Hepatocyte (in vitro differentiated cells): Measurements from ENCODE around the gene C19orf67. TPM values are rescaled to one million over a fixed set of nuclear protein-coding genes. Genes with fewer than 3 reads are reported as not detected.
A peak's percentile ranks its signal among the peaks of the same experiment; 100 is the strongest.

Experiments
- DNase-seq: peaks from one replicate; pipeline ENCODE4 v3.0.0-alpha.2; 2016; ENCODE audit warnings: low spot score
- H2AFZ ChIP-seq: fragments of 200-600 bp; sonication (generic); 2 replicates; pipeline ENCODE4 v1.6.0; 2016; ENCODE audit warnings: antibody characterized with exemption, mild to moderate bottlenecking
- H3K27ac ChIP-seq: fragments of 200-600 bp; sonication (generic); 2 replicates; pipeline ENCODE4 v1.5.1; 2016; ENCODE audit warnings: mild to moderate bottlenecking
- H3K27me3 ChIP-seq: fragments of 200-600 bp; sonication (generic); 2 replicates; pipeline ENCODE4 v1.6.1; 2016
- H3K36me3 ChIP-seq: fragments of 200-600 bp; sonication (generic); replicated peaks from 2 replicates; pipeline ENCODE4 v1.5.1; 2016; ENCODE audit warnings: low read depth; ENCODE audit not compliant: insufficient read depth
- H3K4me1 ChIP-seq: fragments of 200-600 bp; sonication (generic); 2 replicates; pipeline ENCODE4 v1.5.1; 2016; ENCODE audit warnings: mild to moderate bottlenecking, moderate library complexity; ENCODE audit not compliant: insufficient read depth
- H3K4me2 ChIP-seq: fragments of 200-600 bp; sonication (generic); 2 replicates; pipeline ENCODE4 v1.6.0; 2016
- H3K4me3 ChIP-seq: fragments of 200-600 bp; sonication (generic); 2 replicates; pipeline ENCODE4 v1.5.1; 2016; ENCODE audit warnings: mild to moderate bottlenecking
- H3K79me2 ChIP-seq: fragments of 200-600 bp; sonication (generic); 2 replicates; pipeline ENCODE4 v1.6.0; 2017; ENCODE audit warnings: mild to moderate bottlenecking
- H3K9me2 ChIP-seq: fragments of 200-600 bp; sonication (generic); replicated peaks from 2 replicates; pipeline ENCODE4 v1.6.0; 2017; ENCODE audit warnings: mild to moderate bottlenecking; ENCODE audit not compliant: insufficient read depth
- H3K9me3 ChIP-seq: fragments of 200-600 bp; sonication (generic); 2 replicates; pipeline ENCODE4 v1.5.1; 2016; ENCODE audit warnings: low read depth, mild to moderate bottlenecking
- H4K20me1 ChIP-seq: fragments of 200-600 bp; sonication (generic); 2 replicates; pipeline ENCODE4 v1.6.0; 2016; ENCODE audit warnings: mild to moderate bottlenecking; ENCODE audit not compliant: insufficient read depth, poor library complexity, severe bottlenecking
- EZH2 ChIP-seq: fragments of 200-600 bp; sonication (generic); IDR thresholded peaks from 2 replicates; pipeline ENCODE4 v1.6.1; 2016; ENCODE audit warnings: antibody characterized with exemption, mild to moderate bottlenecking, borderline replicate concordance
- EZH2phosphoT487 ChIP-seq: fragments of 200-600 bp; sonication (generic); IDR thresholded peaks from one replicate; pipeline ENCODE4 v1.6.1; 2018; ENCODE audit warnings: antibody characterized with exemption, mild to moderate bottlenecking, low read depth, moderate library complexity; ENCODE audit not compliant: unreplicated experiment, severe bottlenecking
- WGBS: methylation state at CpG from one replicate; pipeline ENCODE4 v1.1.6; 2016; ENCODE audit warnings: low lambda C conversion rate; ENCODE audit errors: missing lambda C conversion rate; 5-methylcytosine and 5-hydroxymethylcytosine counted together
- polyA plus RNA-seq: library from polyadenylated mRNA; unstranded; fragments of >200 nt; fragmentation: Nextera tagmentation; extraction: Ambion mirVana; gene quantifications from 2 replicates; pipeline ENCODE4 v1.2.1, GENCODE V29; 2016
- total RNA-seq: library from RNA; depleted of rRNA; stranded (reverse); fragments of >200 nt; gene quantifications from 2 replicates; pipeline ENCODE4 v1.2.3, GENCODE V29; 2014
- TF ChIP-seq, protein P1 (sequence below): fragments of 200-600 bp; sonication (generic); IDR thresholded peaks from 2 replicates; pipeline ENCODE4 v1.5.1; 2016; ENCODE audit warnings: antibody characterized with exemption, mild to moderate bottlenecking; ENCODE audit not compliant: poor library complexity

Gene C19orf67
- total and polyA plus RNA-seq, 2 experiments from 2014 or later, result not detected

DNA sequence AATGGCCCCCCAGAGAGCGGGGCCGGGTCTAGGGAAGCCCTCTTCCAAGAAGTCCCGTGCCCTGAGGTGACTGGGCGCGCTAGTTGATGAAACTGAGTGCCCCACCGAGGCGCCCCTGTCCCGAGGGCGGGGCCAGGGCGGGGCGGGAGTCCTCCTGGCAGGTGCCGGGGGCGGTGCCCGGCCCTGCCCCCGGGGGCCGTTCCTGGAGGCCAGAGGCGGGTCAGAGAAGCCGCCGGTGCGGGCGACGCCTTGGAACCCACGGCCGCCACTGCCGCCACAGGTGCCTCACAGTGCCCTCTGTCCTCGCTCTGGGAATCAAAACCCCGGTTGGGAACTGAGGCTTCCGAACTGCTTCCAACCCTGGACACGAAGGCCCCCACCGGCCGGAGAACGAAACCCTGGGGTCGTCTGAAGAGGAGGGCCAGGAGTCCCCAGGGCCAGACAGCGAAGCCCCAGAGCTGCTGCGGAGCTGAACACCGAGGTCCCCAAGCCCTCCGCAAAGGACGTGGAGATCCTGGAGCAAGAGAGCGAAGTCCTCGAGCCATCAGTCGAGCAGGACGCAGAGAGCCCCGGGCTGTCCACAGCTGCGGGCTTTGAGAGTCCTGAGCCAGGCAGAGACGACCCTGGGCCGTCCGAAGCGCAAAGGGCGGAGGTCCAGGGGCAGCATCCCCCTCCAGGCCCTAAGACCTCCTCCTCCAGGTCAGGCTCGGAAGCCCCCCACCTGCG lies 12.9 kb downstream of the C19orf67 start, which contains the start of gene MISP3:
MISP3 (plus strand) TSS at position 252 of the 726 bp plus-strand sequence. CDS start 524 bp downstream, outside the sequence.
- peak within 1 kb of the TSS; percentile 76 for H2AFZ ChIP-seq
- no peaks in the 10 kb centered on the region for H3K9me3 ChIP-seq
- H3K4me3 ChIP-seq, result peak within 1 kb of the TSS; percentile 96
- H4K20me1 ChIP-seq, result no peaks in the 10 kb centered on the region
- H3K4me1 ChIP-seq, result peaks cover 14% of the 10 kb centered on the region
- H3K36me3 ChIP-seq, result no peaks in the 10 kb centered on the region
- H3K27ac ChIP-seq, result peak within 1 kb of the TSS; percentile 85
- no peaks in the 10 kb centered on the region for H3K9me2 ChIP-seq
- DNase-seq, result peak; percentile 82
- peaks cover 22% of the 10 kb centered on the region for H3K79me2 ChIP-seq
- H3K27me3 ChIP-seq, result no peaks in the 10 kb centered on the region
- no peak for TF ChIP-seq EZH2
- TF ChIP-seq EZH2phosphoT487, result no peak
- TF ChIP-seq, protein P1, sequence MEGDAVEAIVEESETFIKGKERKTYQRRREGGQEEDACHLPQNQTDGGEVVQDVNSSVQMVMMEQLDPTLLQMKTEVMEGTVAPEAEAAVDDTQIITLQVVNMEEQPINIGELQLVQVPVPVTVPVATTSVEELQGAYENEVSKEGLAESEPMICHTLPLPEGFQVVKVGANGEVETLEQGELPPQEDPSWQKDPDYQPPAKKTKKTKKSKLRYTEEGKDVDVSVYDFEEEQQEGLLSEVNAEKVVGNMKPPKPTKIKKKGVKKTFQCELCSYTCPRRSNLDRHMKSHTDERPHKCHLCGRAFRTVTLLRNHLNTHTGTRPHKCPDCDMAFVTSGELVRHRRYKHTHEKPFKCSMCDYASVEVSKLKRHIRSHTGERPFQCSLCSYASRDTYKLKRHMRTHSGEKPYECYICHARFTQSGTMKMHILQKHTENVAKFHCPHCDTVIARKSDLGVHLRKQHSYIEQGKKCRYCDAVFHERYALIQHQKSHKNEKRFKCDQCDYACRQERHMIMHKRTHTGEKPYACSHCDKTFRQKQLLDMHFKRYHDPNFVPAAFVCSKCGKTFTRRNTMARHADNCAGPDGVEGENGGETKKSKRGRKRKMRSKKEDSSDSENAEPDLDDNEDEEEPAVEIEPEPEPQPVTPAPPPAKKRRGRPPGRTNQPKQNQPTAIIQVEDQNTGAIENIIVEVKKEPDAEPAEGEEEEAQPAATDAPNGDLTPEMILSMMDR, result no peak
- WGBS, result 4% methylated on average over 34 of the region's 51 CpGs
- peak within 1 kb of the TSS; percentile 99 for H3K4me2 ChIP-seq

DNA sequence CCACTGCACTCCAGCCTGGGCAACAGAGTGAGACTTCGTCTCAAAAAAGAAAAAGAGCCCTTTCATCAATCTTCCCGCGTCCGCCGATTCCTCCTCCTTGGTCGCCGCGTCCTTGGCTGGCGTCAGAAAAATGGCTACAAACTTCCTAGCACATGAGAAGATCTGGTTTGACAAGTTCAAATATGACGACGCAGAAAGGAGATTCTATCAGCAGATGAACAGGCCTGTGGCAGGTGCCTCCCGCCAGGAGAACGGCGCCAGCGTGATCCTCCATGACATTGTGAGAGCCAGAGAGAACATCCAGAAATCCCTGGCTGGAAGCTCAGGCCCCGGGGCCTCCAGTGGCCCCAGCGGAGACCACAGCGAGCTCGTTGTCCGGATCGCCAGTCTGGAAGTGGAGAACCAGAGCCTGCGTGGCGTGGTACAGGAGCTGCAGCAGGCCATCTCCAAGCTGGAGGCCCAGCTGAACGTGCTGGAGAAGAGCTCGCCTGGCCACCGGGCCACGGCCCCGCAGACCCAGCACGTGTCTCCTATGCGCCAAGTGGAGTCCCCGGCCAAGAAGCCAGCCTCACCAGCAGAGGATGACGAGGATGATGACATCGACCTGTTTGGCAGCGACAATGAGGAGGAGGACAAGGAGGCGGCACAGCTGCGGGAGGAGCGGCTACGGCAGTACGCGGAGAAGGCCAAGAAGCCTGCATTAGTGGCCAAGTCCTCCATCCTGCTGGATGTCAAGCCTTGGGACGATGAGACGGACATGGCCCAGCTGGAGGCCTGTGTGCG lies 15.1 kb downstream of the C19orf67 start:
- Histone ChIP-seq H4K20me1 (no peaks in the 10 kb centered on the region), H3K79me2 (peaks cover 11% of the 10 kb centered on the region), H2AFZ (no peak overlapping the region), H3K4me1 (peaks cover 14% of the 10 kb centered on the region), H3K27ac (no peak overlapping the region), H3K27me3 (no peaks in the 10 kb centered on the region), H3K4me3 (no peak overlapping the region), H3K36me3 (no peaks in the 10 kb centered on the region), H3K9me2 (no peaks in the 10 kb centered on the region), H3K4me2 (no peak overlapping the region), H3K9me3 (no peaks in the 10 kb centered on the region)
- TF ChIP-seq EZH2phosphoT487, result no peak
- no peak for TF ChIP-seq EZH2
- TF ChIP-seq, protein P1, result no peak
- DNase-seq, result no peak
- 97% methylated on average over 42 of the region's 43 CpGs for WGBS

DNA sequence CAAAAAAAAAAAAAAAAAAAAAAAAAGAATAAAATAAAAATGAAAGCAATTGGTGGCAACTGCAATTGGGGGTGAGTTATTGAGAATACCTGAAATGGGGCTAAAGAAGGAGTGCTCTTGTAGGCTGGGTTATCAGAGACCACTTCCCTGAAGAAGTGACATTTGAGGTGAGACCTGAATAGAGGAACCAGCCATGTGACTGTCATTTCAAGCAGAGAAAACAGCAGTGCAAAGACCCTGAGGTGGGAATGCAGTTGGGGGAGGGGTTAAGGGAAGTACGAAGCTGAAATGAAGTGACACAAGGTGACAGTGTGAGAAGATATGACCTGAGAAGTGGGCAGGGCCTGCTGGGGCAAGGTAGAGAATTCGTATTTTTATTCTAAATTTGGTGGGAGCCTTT lies 19.4 kb downstream of the C19orf67 start:
- TF ChIP-seq, protein P1, result no peak
- TF ChIP-seq EZH2 (no peak), EZH2phosphoT487 (no peak)
- H3K9me3 ChIP-seq, result no peaks in the 10 kb centered on the region
- H3K36me3 ChIP-seq, result no peaks in the 10 kb centered on the region
- WGBS, result 66% methylated on average over 2 of the region's 2 CpGs
- no peaks in the 10 kb centered on the region for H3K9me2 ChIP-seq
- H3K27me3 ChIP-seq, result no peaks in the 10 kb centered on the region
- H3K4me2 ChIP-seq, result no peak overlapping the region
- no peak overlapping the region for H3K27ac ChIP-seq
- H2AFZ ChIP-seq, result no peak overlapping the region
- H3K4me3 ChIP-seq, result no peak overlapping the region
- no peaks in the 10 kb centered on the region for H3K79me2 ChIP-seq
- H3K4me1 ChIP-seq, result no peaks in the 10 kb centered on the region
- H4K20me1 ChIP-seq, result no peaks in the 10 kb centered on the region
- DNase-seq, result no peak
